GM18507 (cell line): ENCODE results near the gene TSC22D2.

Experiments used
- DNase-seq: peaks from one replicate; pipeline ENCODE4 v3.0.0; 2011; ENCODE audit warnings: low read depth; ENCODE audit not compliant: insufficient read length; ENCODE audit errors: extremely low spot score
- FAIRE-seq: peaks from 2 replicates; lab custom pipeline; 2011; peaks lifted over from hg19 to GRCh38; lab: Jason Lieb, UNC

Gene TSC22D2

GRCh38 chr3:150384296-150385212 lies 23.5 kb upstream of the TSC22D2 start:
- FAIRE-seq = peak; percentile 99

GRCh38 chr3:150385296-150386242 lies 22.5 kb upstream of the TSC22D2 start:
- DNase-seq = no peak
- no peak for FAIRE-seq

More at GRCh38 chr3:150384296-150385212, 23.5 kb upstream of the TSC22D2 start:
- peak; percentile 70 for DNase-seq

- FAIRE-seq (no peak), DNase-seq (no peak)
Measured at GRCh38 chr3:150388498-150389418, 19.3 kb upstream of the TSC22D2 start.

- no peak for DNase-seq
- no peak for FAIRE-seq
Measured at GRCh38 chr3:150390087-150390486, 18.0 kb upstream of the TSC22D2 start.

GRCh38 chr3:150391161-150391560 lies 16.9 kb upstream of the TSC22D2 start:
- no peak for DNase-seq
- FAIRE-seq = no peak

- FAIRE-seq = no peak
- DNase-seq = no peak
Measured at GRCh38 chr3:150393745-150394144, 14.4 kb upstream of the TSC22D2 start.

- DNase-seq (no peak), FAIRE-seq (no peak)
Measured at GRCh38 chr3:150394606-150395005, 13.5 kb upstream of the TSC22D2 start.

GRCh38 chr3:150396491-150396890 lies 11.6 kb upstream of the TSC22D2 start:
- FAIRE-seq (no peak), DNase-seq (no peak)

GRCh38 chr3:150396956-150397550 lies 11.0 kb upstream of the TSC22D2 start:
- FAIRE-seq (no peak), DNase-seq (no peak)

- no peak for DNase-seq
- FAIRE-seq = no peak
Measured at GRCh38 chr3:150399060-150399459, 9.0 kb upstream of the TSC22D2 start.

GRCh38 chr3:150401285-150401684 lies 6.8 kb upstream of the TSC22D2 start:
- DNase-seq (no peak), FAIRE-seq (no peak)

- FAIRE-seq (no peak), DNase-seq (no peak)
Measured at GRCh38 chr3:150402217-150402616, 5.9 kb upstream of the TSC22D2 start.

- no peak for FAIRE-seq
Measured at GRCh38 chr3:150404023-150404422, 4.1 kb upstream of the TSC22D2 start.

GRCh38 chr3:150407051-150407807 lies 869 bp upstream of the TSC22D2 start:
- DNase-seq (no peak), FAIRE-seq (no peak)

More at GRCh38 chr3:150404023-150404422, 4.1 kb upstream of the TSC22D2 start:
- DNase-seq = no peak

GRCh38 chr3:150407808-150408220 lies 284 bp upstream of the TSC22D2 start:
- DNase-seq (no peak), FAIRE-seq (no peak)

GRCh38 chr3:150409125-150409511 lies 1.0 kb downstream of the TSC22D2 start:
- no peak for FAIRE-seq
- no peak for DNase-seq

GRCh38 chr3:150409512-150410310 lies 1.6 kb downstream of the TSC22D2 start:
- DNase-seq (no peak), FAIRE-seq (peak; percentile 35)
